Spleen (tissue), 11 donors: ENCODE measurements around the gene RCSD1. TPM values are rescaled to one million over a fixed set of nuclear protein-coding genes. Genes with fewer than 3 reads are reported as not detected.

Experiments
- DNase-seq: peaks from one replicate; pipeline ENCODE4 v3.0.0-alpha.2; 2020
- H3K27ac ChIP-seq, 8 donors: fragments of 200-600 bp; sonication (generic) in 7 of 8; 1 replicate in 4 of 8; 2 replicates in 4 of 8; pipeline versions ENCODE4 v1.5.0 to v1.8.0; 2016 to 2021; ENCODE audit warnings: inconsistent platforms in 4 of 8, mild to moderate bottlenecking in 4 of 8, moderate library complexity in 1 of 8
- H3K27me3 ChIP-seq, 7 donors: fragments of 200-600 bp; sonication (generic) in 6 of 7; replicated peaks in 1 of 7; 1 replicate in 4 of 7; 2 replicates in 3 of 7; pipeline versions ENCODE4 v1.5.0 to v1.8.0; 2016 to 2021; ENCODE audit warnings: inconsistent platforms in 3 of 7, mild to moderate bottlenecking in 1 of 7
- H3K36me3 ChIP-seq, 6 donors: fragments of 200-600 bp; sonication (generic) in 5 of 6; 1 replicate in 4 of 6; 2 replicates in 2 of 6; pipeline versions ENCODE4 v1.5.0 to v1.8.0; 2016 to 2021; ENCODE audit warnings: inconsistent platforms in 2 of 6
- H3K4me1 ChIP-seq, 6 donors: fragments of 200-600 bp; sonication (generic) in 5 of 6; 1 replicate in 3 of 6; 2 replicates in 3 of 6; pipeline versions ENCODE4 v1.5.0 to v1.8.0; 2016 to 2021; ENCODE audit warnings: inconsistent platforms in 3 of 6
- H3K4me3 ChIP-seq, 8 donors: fragments of 200-600 bp; sonication (generic) in 7 of 8; 1 replicate in 4 of 8; 2 replicates in 4 of 8; pipeline versions ENCODE4 v1.5.0 to v1.8.0; 2016 to 2021; ENCODE audit warnings: inconsistent platforms in 4 of 8, mild to moderate bottlenecking in 4 of 8, moderate library complexity in 2 of 8
- H3K9me3 ChIP-seq, 8 donors: fragments of 200-600 bp; sonication (generic) in 7 of 8; 1 replicate in 4 of 8; 2 replicates in 4 of 8; pipeline versions ENCODE4 v1.5.0 to v1.8.0; 2016 to 2021; ENCODE audit warnings: inconsistent platforms in 4 of 8
- CTCF ChIP-seq, 11 experiments: fragments of 200-600 bp in 7 of 11; fragments of 450-650 bp in 4 of 11; sonication (generic) in 4 of 11; IDR thresholded peaks in 8 of 11; conservative IDR thresholded peaks in 3 of 11; 1 replicate in 7 of 11; 2 replicates in 4 of 11; pipeline versions ENCODE4 v1.4.0 to v1.8.0; 2016 to 2021; ENCODE audit warnings: antibody characterized with exemption in 11 of 11, inconsistent platforms in 4 of 11, mild to moderate bottlenecking in 1 of 11
- POLR2A ChIP-seq, 3 donors: fragments of 450-650 bp; IDR thresholded peaks; one replicate each; pipeline ENCODE4 v1.5.1; 2017; ENCODE audit warnings: antibody characterized with exemption in 3 of 3, mild to moderate bottlenecking in 1 of 3
- POLR2AphosphoS5 ChIP-seq, 3 donors: sonication (generic); formaldehyde crosslinking; IDR thresholded peaks; one replicate each; pipeline ENCODE4 v1.5.1; 2017; ENCODE audit warnings: antibody characterized with exemption in 3 of 3
- WGBS, 5 donors: extraction: QIAGEN DNeasy Blood & Tissue Kit in 3 of 5; methylation state at CpG; one replicate each; pipeline versions ENCODE4 v1.1.5 to v1.1.7; 2013 to 2018; 5-methylcytosine and 5-hydroxymethylcytosine counted together
- intact Hi-C: fragments of 100-400 bp; cut with DNase I; formaldehyde crosslinking; loops from one replicate; pipeline ENCODE4 v1.15.0; 2023; ENCODE audit warnings: low total_unique reads
- polyA plus RNA-seq, 3 donors: library from polyadenylated mRNA; stranded (reverse); fragments of 200-250 nt; gene quantifications; one replicate each; pipeline ENCODE4 v1.2.1, GENCODE V29; 2013
- total RNA-seq, 7 donors: library from RNA; depleted of rRNA in 3 of 7; stranded (reverse); fragments of >200 nt in 3 of 7; fragmentation: NEBNext Ultra II Directional in 4 of 7; extraction: Animal tissue kit (Norgen Biotek cat#: 25700) in 4 of 7; gene quantifications; one replicate each; pipeline versions ENCODE4 v1.1.0 to v1.2.1, GENCODE V29; 2016 to 2021
- donor health status: healthy with polysubstance abuse.
- donor health status: DM: no; HTN: no; CAD: no; lungs with moderate emphysema.
- donor health status: DM: no; HTN: no; CAD: no.
- donor health status: Bipolar disorder and iron deficiency.
- donor health status: healthy.
- donor health status: DM: no; HTN: no; CAD: no.
- donor health status: DM: yes; HTN: yes; CAD: no.

The RCSD1 gene
- total and polyA plus RNA-seq, 10 donors, result 58.9 to 144 (median 107) TPM

GRCh38 chr1:167659881-167660280 lies 29.8 kb downstream of the RCSD1 start:
- peaks cover 0 to 98% (median 8%) of the 10 kb centered on the region in 6 donors for H3K36me3 ChIP-seq
- no peak for TF ChIP-seq POLR2A (IDR thresholded peaks at IDR 0.05)
- no peak for TF ChIP-seq CTCF (IDR thresholded peaks at IDR 0.05 in 8 of 11, conservative IDR thresholded peaks at IDR 0.05 in 3 of 11)
- TF ChIP-seq POLR2AphosphoS5 (IDR thresholded peaks at IDR 0.05), result no peak

GRCh38 chr1:167661527-167662426 lies 31.7 kb downstream of the RCSD1 start:
- no peak for TF ChIP-seq POLR2AphosphoS5 (IDR thresholded peaks at IDR 0.05)
- TF ChIP-seq CTCF (IDR thresholded peaks at IDR 0.05 in 8 of 11, conservative IDR thresholded peaks at IDR 0.05 in 3 of 11), result no peak
- TF ChIP-seq POLR2A (IDR thresholded peaks at IDR 0.05), result no peak
- DNase-seq, result no peak
- intact Hi-C loops, result no loop called here
- Histone ChIP-seq H3K27me3 (no peaks in the 10 kb centered on the region), H3K9me3 (no peaks in the 10 kb centered on the region), H3K27ac (peak overlapping the region in 6 of 8 donors; percentile 14 to 57 (median 46)), H3K4me1 (peaks cover 36 to 100% (median 82%) of the 10 kb centered on the region in 6 donors), H3K4me3 (no peak overlapping the region), H3K36me3 (peaks cover 0 to 98% (median 8%) of the 10 kb centered on the region in 6 donors)
- 63 to 87% (median 76%) methylated on average over 3 of the region's 3 CpGs for WGBS, 5 donors

More at GRCh38 chr1:167659881-167660280, 29.8 kb downstream of the RCSD1 start:
- 74 to 86% (median 77%) methylated on average over 6 of the region's 6 CpGs for WGBS, 5 donors
- intact Hi-C loops, result no loop called here
- Histone ChIP-seq H3K9me3 (no peaks in the 10 kb centered on the region), H3K4me1 (peaks cover 46 to 100% (median 89%) of the 10 kb centered on the region in 6 donors), H3K4me3 (no peak overlapping the region), H3K27me3 (no peaks in the 10 kb centered on the region), H3K27ac (peak overlapping the region in 2 of 8 donors; percentile 46 to 53)
- no peak for DNase-seq

- no peaks in the 10 kb centered on the region for H3K27me3 ChIP-seq
- no peaks in the 10 kb centered on the region for H3K9me3 ChIP-seq
- TF ChIP-seq POLR2AphosphoS5 (IDR thresholded peaks at IDR 0.05) (peak; percentile 13 to 57 (median 49)), CTCF (IDR thresholded peaks at IDR 0.05 in 8 of 11, conservative IDR thresholded peaks at IDR 0.05 in 3 of 11) (no peak), POLR2A (IDR thresholded peaks at IDR 0.05) (no peak)
- peaks cover 40 to 100% (median 84%) of the 10 kb centered on the region in 6 donors for H3K4me1 ChIP-seq
- peak overlapping the region in 5 of 8 donors; percentile 20 to 57 (median 48) for H3K27ac ChIP-seq
- intact Hi-C loops, result no loop called here
- no peak overlapping the region for H3K4me3 ChIP-seq
- 56 to 80% (median 74%) methylated on average over 8 of the region's 8 CpGs for WGBS, 5 donors
- peaks cover 0 to 98% (median 8%) of the 10 kb centered on the region in 6 donors for H3K36me3 ChIP-seq
- DNase-seq, result no peak
Observed at GRCh38 chr1:167663002-167663772, 33.2 kb downstream of the RCSD1 start.
